GF-D8 (cell line): ENCODE measurements around the gene OTOR.

Experiments used
- DNase-seq: peaks from one replicate; lab custom pipeline; 2025; lab: John Stamatoyannopoulos, UW

OTOR gene

DNA sequence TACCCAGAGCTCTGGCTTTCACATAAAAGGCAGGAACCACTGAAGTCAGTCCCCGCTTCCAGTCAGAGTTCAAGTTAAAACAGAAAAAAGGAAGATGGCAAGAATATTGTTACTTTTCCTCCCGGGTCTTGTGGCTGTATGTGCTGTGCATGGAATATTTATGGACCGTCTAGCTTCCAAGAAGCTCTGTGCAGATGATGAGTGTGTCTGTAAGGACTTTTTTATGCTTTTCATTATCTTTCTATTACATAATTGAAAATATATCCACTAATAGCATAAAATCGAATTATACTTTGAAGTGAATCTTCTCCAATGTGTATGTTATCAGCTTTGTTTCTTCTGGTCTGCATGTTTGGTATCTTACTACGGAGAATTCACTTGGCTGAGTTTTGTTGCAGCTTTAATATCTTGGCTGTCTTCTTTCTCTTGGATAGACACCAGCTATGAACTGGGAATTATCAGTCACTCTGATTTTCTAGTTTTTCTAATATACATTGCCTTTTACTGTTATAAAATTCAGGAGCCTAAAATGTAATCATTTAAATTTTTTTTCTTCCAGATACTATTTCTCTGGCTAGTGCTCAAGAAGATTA, at the start of gene OTOR:
Gene OTOR (plus strand): TSS at position 51 of the 593 bp plus-strand sequence. CDS start 44 bp downstream, at position 95.
- no peak for DNase-seq

GRCh38 chr20:16699293-16699692, 48.9 kb upstream of the OTOR start:
- DNase-seq: no peak

DNA sequence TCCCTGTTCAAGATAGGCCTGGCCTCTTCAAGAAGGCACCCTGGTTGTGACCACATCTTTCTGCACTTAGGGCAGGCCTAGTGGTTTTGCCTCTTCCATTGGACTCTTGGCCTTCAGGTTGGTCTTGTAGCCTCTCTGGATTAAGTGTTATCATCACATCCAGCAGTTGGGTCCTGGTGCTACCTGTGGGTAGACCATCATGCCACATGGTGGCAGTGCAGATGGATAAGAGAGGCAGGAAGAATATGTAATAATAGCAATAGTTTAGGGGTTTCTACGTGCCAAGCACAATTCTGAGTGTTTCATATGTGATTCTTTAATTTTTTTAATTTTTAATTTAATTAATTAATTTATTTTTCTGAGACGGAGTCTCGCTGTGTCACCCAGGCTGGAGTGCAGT, 46.9 kb upstream of the OTOR start:
- no peak for DNase-seq

- DNase-seq: no peak
These were observed 44.6 kb upstream of the OTOR start for GRCh38 chr20:16703570-16703969.

DNA sequence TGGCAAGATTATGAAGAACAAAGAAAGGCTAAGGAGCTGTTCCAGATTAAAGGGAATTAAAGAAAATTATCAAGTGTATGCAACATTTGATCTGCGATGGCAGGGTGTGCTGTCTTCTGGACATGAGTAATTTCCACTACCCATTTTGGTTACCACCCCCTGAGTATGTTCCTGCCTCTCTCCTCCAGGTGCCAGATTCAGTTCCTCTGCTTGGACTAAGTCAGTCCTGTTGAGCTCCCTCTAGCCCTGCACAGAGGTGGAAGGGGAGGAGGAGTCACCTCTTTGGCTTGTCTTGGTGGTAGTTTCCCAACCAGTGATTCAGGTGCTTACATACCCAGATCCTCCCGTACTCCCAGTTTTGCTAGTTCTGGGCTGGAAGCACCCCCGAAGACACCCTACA, 40.5 kb upstream of the OTOR start:
- DNase-seq: no peak

DNA sequence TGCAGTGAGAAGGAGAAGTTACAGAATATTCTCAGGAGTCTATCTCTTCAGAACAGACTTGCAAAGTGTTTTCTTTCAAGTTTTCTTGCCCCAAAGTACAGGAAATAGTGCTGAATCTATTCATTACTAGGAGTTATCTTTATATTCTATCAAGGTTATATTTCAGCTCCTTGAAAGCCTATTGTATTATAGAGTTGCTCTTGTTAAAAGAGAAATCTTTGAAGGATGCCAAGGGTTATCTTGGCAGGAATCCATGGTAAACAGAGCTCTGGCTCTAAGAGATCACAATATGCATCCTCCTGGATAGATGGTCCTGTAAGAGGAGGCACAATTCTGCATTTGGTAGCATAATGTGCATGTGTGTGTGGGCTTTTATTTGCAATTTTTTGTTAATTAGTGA, 39.6 kb upstream of the OTOR start:
- DNase-seq: no peak

DNA sequence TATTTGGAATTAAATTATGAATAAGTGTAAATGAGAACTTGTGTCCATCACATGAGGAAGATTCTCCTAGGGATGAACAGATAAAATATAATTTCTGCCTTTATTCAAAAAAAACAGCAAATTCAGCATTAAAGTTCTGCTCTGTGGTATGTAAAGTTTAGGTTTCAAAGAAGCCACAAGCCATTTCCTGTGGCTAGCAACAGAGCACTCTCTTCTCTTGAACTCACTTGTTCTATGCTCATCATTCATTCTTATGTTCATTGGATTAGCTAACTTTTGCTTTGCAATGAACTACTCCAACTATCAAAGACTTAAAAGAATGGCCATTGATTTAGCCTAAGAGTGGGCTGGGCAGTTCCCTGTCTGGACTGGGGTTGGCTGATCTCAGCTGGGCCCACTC, 39.1 kb upstream of the OTOR start:
- no peak for DNase-seq

DNA sequence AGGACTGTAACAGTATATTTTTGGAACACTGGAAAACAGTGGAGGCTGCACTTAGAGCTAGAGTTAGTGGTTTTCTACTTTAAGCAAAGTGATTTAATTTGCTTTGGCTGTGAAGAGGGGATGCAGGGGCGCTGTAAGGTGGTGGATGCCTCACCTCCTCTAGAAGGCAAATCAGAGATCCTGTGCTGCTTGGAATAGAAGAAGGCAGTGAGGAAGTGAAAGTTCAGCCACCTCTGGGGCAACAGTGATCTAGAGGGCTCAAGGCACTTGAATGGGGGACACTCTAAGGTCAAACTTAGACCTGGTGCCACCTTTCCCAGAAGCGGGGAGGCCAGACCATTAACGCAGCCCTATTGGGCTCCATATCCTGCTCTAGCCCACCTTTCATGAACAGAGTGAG, 37.4 kb upstream of the OTOR start:
- DNase-seq: no peak

DNA sequence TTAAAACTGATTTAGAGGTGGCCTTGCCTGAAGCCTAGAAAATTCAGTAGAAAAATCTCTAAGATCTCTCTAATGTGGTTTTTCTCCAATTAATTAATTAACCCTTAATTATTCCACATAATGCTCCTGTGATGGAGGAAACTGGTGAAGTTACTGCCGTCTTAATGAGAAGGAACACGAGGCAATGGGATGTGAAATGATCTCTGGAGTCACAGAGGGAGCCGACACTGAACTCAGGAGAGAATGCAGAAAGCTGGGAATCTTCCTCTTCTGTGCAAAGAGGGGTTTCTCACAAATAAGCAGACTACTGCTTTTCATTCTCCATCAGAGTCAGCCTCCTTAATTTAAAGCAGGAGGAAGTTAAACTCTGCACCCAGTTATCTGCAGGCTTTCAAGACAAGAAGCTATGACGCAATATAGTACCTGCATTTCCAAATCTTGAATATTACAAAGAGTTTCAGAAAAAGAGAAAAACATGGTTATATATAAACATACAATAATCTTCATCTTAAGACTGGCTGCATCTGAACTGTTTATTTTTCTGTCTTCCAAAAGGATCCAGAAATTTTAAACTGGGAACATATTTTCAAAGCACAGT, 36.4 kb upstream of the OTOR start:
- DNase-seq: no peak

GRCh38 chr20:16712511-16712947, 35.6 kb upstream of the OTOR start:
- DNase-seq: no peak

DNA sequence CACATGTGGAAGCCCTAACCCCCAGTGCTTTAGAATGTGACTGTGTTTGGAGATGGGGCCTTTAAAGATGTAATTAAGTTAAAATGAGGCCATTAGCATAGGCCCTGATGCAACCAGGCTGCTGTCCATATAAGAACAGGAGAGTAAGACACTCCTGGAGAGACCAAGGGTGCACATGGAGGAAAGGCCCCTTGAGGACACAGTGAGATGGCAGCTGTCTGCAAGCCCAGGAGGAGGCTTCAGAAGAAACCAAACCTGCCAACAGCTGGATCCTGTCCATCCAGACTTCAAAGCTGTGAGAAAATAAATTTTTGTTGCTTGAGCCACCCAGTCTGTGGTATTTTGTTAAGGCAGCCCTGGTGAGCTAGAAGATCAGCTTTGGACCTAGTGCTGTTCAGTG, 35.1 kb upstream of the OTOR start:
- DNase-seq: no peak

DNA sequence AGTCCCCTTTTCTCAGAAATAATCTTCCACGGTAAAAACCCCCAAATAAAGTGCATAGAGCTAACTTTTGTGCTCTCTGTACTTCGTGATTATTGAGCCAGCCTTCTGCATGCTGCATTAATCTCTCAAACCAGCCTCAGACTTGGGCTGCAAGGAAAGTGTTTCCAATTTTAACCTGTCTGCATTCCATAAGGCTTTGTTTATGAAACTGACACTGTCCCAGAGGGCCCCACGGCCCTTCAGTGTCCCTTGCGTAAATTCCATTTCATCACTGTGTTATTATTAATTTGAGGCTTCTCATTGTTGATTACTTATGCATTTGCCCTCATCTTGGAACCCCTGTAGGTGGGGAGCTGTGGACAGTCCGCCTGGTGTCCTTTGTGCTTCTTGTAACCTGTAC, 33.9 kb upstream of the OTOR start:
- DNase-seq: no peak

DNA sequence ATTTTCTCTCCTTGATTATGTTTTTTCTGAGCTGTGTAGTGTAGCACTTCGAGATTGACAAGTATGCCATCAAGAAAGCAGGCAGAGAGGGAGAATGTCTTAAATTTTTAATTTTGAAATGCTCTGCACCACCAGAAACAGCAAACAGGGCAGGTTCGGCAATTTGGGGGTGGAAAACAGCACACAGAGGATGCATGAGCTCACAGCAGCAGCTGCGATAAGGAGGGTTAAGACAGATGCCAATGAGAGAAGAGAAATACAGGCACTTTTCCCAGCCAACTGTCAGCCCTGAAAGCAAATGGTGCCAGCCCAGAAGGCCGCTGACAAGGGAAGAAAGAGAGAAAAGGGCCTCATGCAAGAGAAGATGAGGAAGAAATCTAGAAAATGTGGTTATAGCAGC, 33.4 kb upstream of the OTOR start:
- no peak for DNase-seq

DNA sequence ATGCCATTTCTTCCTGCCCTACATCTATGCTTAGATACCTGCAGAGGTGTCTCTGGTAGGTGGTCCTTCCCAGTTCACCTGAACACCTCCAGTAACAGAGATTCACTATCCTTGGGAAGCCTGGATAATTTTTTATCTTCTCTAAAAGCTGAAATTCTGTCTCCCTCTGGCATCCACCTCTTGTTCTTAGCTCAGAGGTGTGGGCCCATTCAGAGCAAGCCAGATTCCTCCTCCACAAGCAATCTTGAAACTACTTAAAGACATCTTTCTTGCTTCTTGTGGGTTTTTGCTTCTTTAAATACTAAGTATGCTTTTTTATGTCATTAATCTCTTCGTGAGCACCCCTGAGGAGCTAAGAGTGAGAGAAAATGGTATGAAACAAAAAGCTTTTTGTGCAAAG, 28.7 kb upstream of the OTOR start:
- no peak for DNase-seq

- DNase-seq: no peak
These were observed 19.1 kb upstream of the OTOR start for GRCh38 chr20:16729080-16729479.

GRCh38 chr20:16729565-16730460, 18.3 kb upstream of the OTOR start, which contains the start of gene SNRPB2:
Gene SNRPB2 (plus strand): TSS chr20:16730026. CDS start chr20:16731703, 1,677 bp downstream.
- peak; percentile 87 for DNase-seq

GRCh38 chr20:16732506-16733152, 15.5 kb upstream of the OTOR start:
- peak; percentile 86 for DNase-seq

DNA sequence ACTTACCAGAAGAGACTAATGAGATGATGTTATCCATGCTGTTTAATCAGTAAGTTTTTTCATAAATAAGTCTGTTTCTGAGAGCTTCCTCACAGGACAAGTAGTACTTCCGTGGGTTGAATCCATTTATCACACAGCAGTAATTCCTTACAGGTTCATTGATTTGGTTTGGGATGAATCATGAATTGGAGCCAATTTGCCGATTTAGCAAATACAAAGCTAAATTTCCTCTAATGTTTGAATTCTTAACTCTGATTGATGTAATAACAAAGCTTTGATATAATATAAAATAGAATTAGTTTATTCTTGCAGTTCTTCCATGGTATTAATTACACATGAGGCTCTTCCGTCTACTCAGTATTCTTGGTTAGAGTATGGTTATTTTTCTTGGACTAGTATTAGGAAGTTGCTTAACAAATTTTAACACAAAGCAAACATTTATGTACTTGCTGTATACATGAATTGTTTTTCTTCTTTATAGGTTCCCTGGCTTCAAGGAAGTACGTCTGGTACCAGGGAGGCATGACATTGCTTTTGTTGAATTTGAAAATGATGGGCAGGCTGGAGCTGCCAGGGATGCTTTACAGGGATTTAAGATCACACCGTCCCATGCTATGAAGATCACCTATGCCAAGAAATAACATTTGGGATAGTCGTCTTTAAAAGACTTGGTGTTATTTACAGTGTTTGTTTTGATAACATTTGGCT, 7.6 kb upstream of the OTOR start:
- DNase-seq: no peak

DNA sequence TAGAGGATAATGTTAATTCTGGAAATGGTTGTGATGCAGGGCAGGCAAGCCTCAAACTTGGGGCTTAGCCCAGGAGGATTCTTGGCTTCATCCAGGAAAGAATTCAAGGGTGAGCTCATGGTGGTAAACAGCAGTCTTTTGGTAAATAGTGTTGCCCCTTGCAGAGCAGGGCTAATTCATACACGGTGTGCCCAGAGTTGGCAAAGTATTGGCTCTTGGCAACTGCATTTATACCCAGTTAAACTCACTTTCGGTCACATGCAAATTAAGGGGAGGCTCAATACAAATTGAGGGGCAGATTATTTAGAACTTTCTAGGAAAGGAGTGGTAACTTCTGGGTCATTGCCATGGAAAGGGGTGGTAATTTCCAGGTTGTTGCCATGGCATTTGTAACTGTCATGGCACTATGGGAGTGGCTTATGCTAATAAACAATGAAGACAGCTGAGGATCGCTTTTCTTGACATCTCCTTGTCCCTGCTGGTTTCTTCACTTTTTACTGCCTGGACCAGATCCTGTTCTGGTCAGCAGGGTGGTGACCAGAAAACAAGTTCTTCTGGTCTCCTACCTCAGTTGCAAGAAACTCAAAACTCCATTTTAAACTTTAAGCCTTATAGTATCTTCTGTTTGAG, 3.9 kb upstream of the OTOR start:
- DNase-seq: no peak

DNA sequence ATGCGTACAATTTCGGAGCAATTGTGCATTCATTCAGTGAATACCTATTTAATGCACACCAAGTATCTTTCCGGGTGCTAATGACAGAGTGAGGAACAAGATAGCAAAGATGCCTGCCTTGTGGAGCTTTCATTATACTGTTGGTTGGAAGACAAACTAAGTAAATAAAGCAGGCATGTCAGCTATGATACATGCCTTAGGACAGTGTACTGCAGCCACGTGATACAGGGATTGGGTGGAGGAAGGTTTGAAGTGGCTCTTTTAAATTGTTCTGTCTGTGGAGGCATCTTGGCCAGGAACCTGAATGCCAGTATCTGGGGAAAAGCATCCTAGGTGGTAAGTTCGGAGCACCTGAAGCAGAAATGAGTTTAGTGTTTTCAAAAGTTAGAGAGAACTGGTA, 3.0 kb upstream of the OTOR start:
- no peak for DNase-seq

GRCh38 chr20:16747291-16747811, 807 bp upstream of the OTOR start:
- no peak for DNase-seq
